Psoas muscle (tissue), 8 donors: Measurements from ENCODE around the gene MBL2. TPM values are rescaled to one million over a fixed set of nuclear protein-coding genes. Genes with fewer than 3 reads are reported as not detected.

Experiments
- ATAC-seq, 4 donors: fragments of 200-7000 bp; cut with Tn5 transposase; one replicate each; pipeline ENCODE4 v1.9.1; 2020; ENCODE audit warnings: moderate library complexity in 3 of 4, mild to moderate bottlenecking in 2 of 4
- DNase-seq, 2 donors: peaks; one replicate each; pipeline ENCODE4 v3.0.0-alpha.2; 2020
- H3K27ac ChIP-seq: fragments of 200-600 bp; one replicate; pipeline ENCODE4 v1.8.0; 2022
- H3K27me3 ChIP-seq, 3 donors: fragments of 200-600 bp in 1 of 3; one replicate each; pipeline versions ENCODE4 v1.6.1 to v1.8.0; 2013 to 2022; ENCODE audit warnings: low read length in 2 of 3, mild to moderate bottlenecking in 2 of 3, moderate library complexity in 1 of 3; ENCODE audit not compliant: insufficient read depth in 3 of 3
- H3K36me3 ChIP-seq, 2 donors: fragments of 200-600 bp in 1 of 2; one replicate each; pipeline versions ENCODE4 v1.6.1 to v1.8.0; 2013 to 2022; ENCODE audit warnings: low read depth in 1 of 2, mild to moderate bottlenecking in 1 of 2, moderate library complexity in 1 of 2; ENCODE audit not compliant: insufficient read depth in 1 of 2
- H3K4me1 ChIP-seq: fragments of 200-600 bp; one replicate; pipeline ENCODE4 v1.8.0; 2022
- H3K4me3 ChIP-seq: fragments of 200-600 bp; one replicate; pipeline ENCODE4 v1.8.0; 2022; ENCODE audit warnings: mild to moderate bottlenecking
- H3K9me3 ChIP-seq: fragments of 200-600 bp; one replicate; pipeline ENCODE4 v1.8.0; 2022
- WGBS, 3 donors: extraction: QIAGEN DNeasy Blood & Tissue Kit; methylation state at CpG; one replicate each; pipeline versions ENCODE4 v1.1.6 to v1.1.7; 2013; 5-methylcytosine and 5-hydroxymethylcytosine counted together
- intact Hi-C, 2 donors: fragments of 100-400 bp; cut with DNase I; formaldehyde crosslinking; loops; one replicate each; pipeline versions ENCODE4 v1.11.0 to v1.14.2; 2022
- polyA plus RNA-seq, 3 donors: library from polyadenylated mRNA; stranded (reverse); fragments of 200-250 nt; gene quantifications; one replicate each; pipeline ENCODE4 v1.2.3, GENCODE V29; 2013
- total RNA-seq, 4 donors: library from RNA; stranded (reverse); fragmentation: NEBNext Ultra II Directional in 2 of 4; extraction: Animal tissue kit (Norgen Biotek cat#: 25700) in 2 of 4; gene quantifications; one replicate each; pipeline versions ENCODE4 v1.2.1 to v1.2.4, GENCODE V29; 2021 to 2023
- TF ChIP-seq, protein P1 (sequence below): fragments of 200-600 bp; IDR thresholded peaks from one replicate; pipeline ENCODE4 v1.8.0; 2022; ENCODE audit warnings: antibody characterized with exemption
- donor health status: healthy with polysubstance abuse.
- donor health status: DM: no; HTN: no; CAD: no; lungs with moderate emphysema.
- donor health status: Bipolar disorder and iron deficiency.
- donor health status: healthy.
- donor health status: DM: yes; HTN: yes; CAD: no.
- donor health status: DM: no; HTN: no; CAD: no.
- donor health status: DM: no; HTN: no; CAD: no.
- donor health status: DM: yes; HTN: yes; CAD: no.

Gene MBL2
- total and polyA plus RNA-seq, 7 donors, result not detected

DNA sequence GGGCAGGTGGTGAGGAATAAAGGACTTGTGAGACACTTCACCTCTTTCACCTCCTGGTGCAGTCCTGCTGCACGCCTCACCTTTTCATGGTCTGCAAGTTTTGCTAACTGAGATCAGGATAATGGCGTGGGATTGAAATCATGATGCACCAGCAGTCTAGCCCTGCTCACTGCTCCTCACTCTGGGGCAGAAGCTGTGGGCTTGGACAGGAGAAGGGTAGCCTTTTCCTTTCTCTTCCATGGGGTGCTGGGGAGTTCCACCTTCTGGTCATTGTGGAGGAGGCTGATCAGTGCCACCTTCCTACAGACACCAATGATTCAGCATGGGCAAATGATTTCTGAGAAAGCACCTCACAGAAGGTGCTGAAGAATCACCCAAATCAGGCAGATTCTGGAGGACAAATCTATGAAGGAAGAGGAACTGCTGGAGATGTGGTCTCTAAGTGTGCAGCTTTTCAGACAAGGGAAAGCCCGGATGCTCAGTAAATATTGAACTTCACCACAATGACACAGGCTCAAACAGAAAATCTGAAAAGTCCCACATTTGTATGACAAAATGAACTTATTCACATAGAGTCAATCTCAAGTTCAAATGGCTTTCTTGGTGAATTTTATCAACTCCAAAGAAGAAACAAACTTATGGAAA lies 19.7 kb downstream of the MBL2 start:
- Histone ChIP-seq H3K36me3 (no peaks in the 10 kb centered on the region), H3K27me3 (no peaks in the 10 kb centered on the region), H3K27ac (no peak overlapping the region), H3K4me1 (no peaks in the 10 kb centered on the region), H3K4me3 (no peak overlapping the region), H3K9me3 (no peaks in the 10 kb centered on the region)
- TF ChIP-seq, protein P1, sequence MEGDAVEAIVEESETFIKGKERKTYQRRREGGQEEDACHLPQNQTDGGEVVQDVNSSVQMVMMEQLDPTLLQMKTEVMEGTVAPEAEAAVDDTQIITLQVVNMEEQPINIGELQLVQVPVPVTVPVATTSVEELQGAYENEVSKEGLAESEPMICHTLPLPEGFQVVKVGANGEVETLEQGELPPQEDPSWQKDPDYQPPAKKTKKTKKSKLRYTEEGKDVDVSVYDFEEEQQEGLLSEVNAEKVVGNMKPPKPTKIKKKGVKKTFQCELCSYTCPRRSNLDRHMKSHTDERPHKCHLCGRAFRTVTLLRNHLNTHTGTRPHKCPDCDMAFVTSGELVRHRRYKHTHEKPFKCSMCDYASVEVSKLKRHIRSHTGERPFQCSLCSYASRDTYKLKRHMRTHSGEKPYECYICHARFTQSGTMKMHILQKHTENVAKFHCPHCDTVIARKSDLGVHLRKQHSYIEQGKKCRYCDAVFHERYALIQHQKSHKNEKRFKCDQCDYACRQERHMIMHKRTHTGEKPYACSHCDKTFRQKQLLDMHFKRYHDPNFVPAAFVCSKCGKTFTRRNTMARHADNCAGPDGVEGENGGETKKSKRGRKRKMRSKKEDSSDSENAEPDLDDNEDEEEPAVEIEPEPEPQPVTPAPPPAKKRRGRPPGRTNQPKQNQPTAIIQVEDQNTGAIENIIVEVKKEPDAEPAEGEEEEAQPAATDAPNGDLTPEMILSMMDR, result no peak
- intact Hi-C loops, result no loop called here
- no peak for ATAC-seq
- no peak for DNase-seq
- WGBS, 3 donors, result 89 to 93% (median 92%) methylated on average over 3 of the region's 3 CpGs

DNA sequence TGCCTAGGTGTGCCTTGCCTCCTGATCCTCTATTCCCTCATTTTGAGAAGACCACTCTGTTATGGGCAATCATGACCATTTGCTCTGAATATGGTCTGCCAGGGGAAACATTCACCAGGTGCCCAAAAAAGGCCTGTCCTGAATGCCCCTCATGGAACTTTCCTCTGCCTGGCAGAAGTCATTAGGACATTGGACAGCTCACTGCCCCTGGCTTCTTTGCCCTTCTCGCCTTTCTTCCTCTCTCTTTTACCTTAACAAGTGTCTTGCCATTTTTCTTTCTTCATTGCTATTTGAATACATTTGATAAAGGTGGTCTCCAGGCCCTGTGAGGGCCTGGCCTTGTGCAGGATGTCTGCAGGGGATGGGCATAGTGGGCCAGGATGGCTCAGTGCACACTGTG lies 20.3 kb downstream of the MBL2 start:
- H3K4me3 ChIP-seq, result no peak overlapping the region
- no peaks in the 10 kb centered on the region for H3K36me3 ChIP-seq
- TF ChIP-seq, protein P1, result no peak
- H3K27ac ChIP-seq, result no peak overlapping the region
- intact Hi-C loops, result no loop called here
- no peak for DNase-seq
- WGBS, 3 donors, result 63 to 86% (median 73%) methylated on average over 1 of the region's 1 CpG
- no peaks in the 10 kb centered on the region for H3K27me3 ChIP-seq
- no peaks in the 10 kb centered on the region for H3K9me3 ChIP-seq
- H3K4me1 ChIP-seq, result no peaks in the 10 kb centered on the region
- ATAC-seq, result no peak

GRCh38 chr10:52751337-52751736 lies 21.2 kb downstream of the MBL2 start:
- no peak for ATAC-seq
- H3K27ac ChIP-seq, result no peak overlapping the region
- no peaks in the 10 kb centered on the region for H3K9me3 ChIP-seq
- intact Hi-C loops, result no loop called here
- H3K4me3 ChIP-seq, result no peak overlapping the region
- no peaks in the 10 kb centered on the region for H3K36me3 ChIP-seq
- TF ChIP-seq, protein P1, result no peak
- WGBS, 3 donors, result 84 to 89% (median 88%) methylated on average over 2 of the region's 2 CpGs
- H3K4me1 ChIP-seq, result no peaks in the 10 kb centered on the region
- DNase-seq, result no peak
- no peaks in the 10 kb centered on the region for H3K27me3 ChIP-seq

GRCh38 chr10:52750629-52751028 lies 22.0 kb downstream of the MBL2 start:
- 62 to 70% (median 63%) methylated on average over 1 of the region's 1 CpG for WGBS, 3 donors

More at GRCh38 chr10:52750629-52751028, 22.0 kb downstream of the MBL2 start:
- no peak overlapping the region for H3K27ac ChIP-seq
- DNase-seq, result no peak
- H3K27me3 ChIP-seq, result no peaks in the 10 kb centered on the region
- no peaks in the 10 kb centered on the region for H3K4me1 ChIP-seq
- ATAC-seq, result no peak
- TF ChIP-seq, protein P1, result no peak
- no peaks in the 10 kb centered on the region for H3K36me3 ChIP-seq
- no peaks in the 10 kb centered on the region for H3K9me3 ChIP-seq
- intact Hi-C loops, result no loop called here
- H3K4me3 ChIP-seq, result no peak overlapping the region
